NCI-H2196 (cell line): ENCODE measurements around the gene TGFBR3L.
"Not testable (repeated sequence)": the region's sequence is repeated elsewhere in the genome, so short reads cannot be mapped to it uniquely, and the experiment has no call there.

Source experiments
- DNase-seq: peaks from one replicate; lab custom pipeline; 2025; ENCODE audit not compliant: unreplicated experiment; lab: John Stamatoyannopoulos, UW

TGFBR3L gene

GRCh38 chr19:7947939-7948338, 33.3 kb downstream of the TGFBR3L start:
- DNase-seq, result no peak

- DNase-seq, result no peak
Measured at GRCh38 chr19:7953060-7953459, 38.4 kb downstream of the TGFBR3L start.

GRCh38 chr19:7953576-7953975, 38.9 kb downstream of the TGFBR3L start:
- DNase-seq, result no peak

DNA sequence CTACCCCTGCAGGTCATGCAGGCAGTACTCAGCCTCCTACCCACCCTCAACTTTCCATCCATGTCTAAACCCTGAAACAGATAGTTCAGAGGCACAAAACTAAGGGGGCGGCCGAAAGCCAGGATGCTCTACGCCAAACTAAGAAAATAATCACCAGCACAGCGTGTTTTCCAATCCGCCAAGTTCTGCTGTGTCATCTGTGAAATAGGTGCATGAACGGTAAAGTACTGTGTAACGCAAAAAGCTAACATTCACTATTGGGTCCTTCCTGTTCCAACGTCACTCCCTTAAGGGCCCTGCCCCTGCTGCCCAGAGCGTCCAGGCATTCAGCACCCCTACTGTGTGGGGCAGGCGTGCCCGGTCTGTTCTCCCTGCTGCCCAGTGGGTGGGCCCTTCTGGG, 41.1 kb downstream of the TGFBR3L start:
- DNase-seq, result no peak

- no peak for DNase-seq
Measured at GRCh38 chr19:7959211-7959610, 44.6 kb downstream of the TGFBR3L start.

GRCh38 chr19:7961082-7961481, 46.5 kb downstream of the TGFBR3L start:
- not testable (repeated sequence) for DNase-seq

DNA sequence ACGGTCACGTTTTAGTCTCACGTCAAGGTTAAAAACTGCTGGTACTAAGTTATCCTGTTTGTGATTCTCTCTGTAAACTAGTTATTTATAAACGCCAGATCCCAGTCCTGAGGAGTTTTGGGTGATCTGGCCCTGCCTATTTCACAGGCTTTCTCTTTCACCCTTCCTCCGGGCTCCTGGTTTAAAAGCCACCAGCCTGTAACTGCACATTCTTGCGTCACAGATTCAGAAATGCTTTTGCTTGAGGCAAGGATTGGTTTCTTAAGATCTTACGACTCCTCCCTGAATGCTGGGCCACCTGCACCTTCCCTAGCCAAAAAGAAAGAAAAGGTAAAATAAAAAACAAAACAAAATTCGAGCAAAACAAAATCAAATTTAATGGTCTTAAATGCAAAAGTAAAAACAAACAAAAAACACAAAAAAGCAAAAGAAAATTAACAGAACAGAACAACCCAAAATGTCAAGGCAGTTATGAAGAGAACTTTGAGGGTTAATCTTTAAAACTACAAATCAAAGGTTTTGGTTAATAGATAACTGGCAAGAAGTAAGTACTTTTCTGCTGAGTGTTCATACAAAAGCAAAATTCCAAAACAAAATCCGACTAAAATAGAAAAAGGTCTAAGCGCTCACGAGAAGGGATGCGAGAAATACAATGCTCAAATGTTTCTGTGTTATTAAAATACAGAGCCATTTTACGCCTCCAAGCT, 47.4 kb downstream of the TGFBR3L start:
- DNase-seq, result no peak

DNA sequence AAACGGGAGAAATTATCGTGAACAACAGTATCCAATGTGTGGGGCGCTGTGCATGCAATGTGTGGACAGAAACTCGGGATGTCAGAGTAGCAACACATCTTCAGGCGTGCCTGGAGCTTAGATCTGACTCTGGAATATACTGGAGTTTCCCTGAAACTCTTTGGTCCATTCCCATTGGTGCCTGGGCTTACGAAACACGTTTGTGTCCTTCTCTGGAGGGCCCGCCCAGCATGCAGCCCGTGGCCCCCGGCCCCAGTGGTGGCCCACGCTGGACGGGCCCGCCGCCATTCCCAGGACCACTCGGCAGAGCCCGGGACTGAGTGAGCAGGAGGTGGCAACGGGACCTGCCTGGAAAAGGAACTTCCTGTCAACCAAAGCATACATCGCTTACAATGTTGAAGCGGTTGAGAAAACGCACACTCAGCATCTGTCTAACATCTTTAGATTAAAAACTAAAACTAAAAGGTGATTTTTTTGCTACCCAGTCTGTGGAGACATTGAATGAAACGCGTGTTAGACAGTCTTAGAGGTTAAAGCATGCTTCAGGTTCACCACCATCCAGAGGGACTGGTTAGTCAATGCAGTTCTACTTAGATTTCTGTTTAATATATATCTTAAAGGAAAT, 48.1 kb downstream of the TGFBR3L start:
- no peak for DNase-seq

DNA sequence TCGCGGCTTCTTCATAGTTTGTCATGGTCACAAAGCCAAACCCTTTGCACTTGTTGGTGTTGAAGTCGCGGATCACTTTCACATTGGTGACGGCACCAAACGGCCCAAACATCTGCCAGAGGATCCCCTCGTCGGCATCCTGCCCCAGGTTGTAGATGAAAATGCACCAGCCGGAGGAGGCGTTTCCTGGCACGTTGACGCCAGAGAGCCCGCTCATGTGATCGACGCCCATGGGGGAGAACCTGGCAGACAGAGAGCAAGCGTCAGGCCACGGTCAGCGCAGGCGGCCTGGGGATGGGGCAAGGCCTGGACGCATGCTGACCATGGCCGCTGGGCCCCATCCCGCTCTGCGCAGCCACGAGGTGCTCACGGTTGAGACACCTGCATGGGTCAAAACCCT, 48.9 kb downstream of the TGFBR3L start:
- DNase-seq, result no peak

DNA sequence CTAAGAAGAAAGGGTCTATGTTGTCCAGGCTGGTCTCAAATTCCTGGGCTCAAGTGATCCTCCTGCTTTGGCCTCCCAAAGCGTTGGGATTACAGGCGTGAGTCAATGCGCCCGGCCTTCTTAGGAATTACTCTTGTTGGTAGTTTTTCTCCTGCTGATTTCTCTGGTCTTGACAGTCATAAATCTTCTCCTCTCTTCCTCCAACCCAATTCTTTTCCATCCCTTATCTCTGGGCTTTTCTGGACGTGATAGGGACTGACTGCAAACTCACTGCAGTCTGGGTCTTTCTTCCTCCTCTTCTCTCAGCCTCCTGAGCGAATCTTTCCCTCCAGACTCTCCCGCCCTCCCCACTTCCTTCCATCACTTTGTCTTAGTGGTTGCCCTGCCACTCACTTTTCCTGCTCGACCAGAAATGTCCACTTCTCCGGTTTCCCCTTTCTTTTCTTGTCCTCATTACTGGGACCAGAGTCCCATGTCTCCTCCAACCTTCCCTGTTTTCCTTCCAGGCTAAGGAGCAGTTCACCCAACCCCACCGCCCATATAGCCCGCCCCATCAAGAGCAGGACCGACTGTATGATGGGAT, 50.7 kb downstream of the TGFBR3L start:
- DNase-seq, result no peak

DNA sequence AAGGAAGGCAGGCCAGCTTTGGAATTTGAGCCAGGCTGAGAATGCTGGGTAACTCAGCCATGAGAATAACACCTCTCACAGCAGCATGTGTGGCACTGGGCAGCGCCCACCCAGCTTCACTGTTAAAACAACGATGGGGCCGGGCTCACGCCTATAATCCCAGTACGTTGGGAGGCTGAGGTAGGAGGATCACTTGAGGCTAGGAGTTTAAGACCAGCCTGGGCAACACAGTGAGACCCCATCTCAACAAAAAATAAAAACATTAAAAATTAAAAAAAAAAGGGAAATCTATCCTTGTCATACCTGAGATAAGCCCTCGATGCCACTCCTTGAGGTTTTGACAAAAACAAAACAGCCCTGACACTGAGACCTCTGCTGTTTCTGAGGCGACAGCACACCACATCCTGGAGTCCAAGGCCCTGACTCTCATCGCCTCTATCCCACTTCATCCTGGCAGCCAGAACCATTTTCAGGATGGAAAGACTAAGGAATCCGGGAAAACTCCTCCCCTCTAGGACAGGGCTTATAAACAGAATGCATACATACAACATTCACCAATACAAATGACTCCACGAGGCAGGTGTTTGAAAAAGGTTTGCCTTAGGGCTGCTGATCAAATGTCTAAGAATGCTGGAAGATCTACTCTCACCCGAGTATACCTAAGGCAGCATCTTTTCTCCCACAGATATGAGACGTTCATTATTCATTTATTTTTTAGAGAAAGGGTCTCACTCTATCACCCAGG, 51.5 kb downstream of the TGFBR3L start:
- DNase-seq, result no peak

- DNase-seq, result no peak
Measured at GRCh38 chr19:7968008-7968795, 53.6 kb downstream of the TGFBR3L start.
